Measurements from ENCODE around the gene CHST14. TPM values are rescaled to one million over a fixed set of nuclear protein-coding genes. Genes with fewer than 3 reads are reported as not detected.
A peak's percentile ranks its signal among the peaks of the same experiment; 100 is the strongest.
"Not testable (repeated sequence)": the region's sequence is repeated elsewhere in the genome, so short reads cannot be mapped to it uniquely, and the experiment has no call there.

Gene CHST14
- total RNA-seq, 3 donors from 2014 or later: 6.2 to 7.1 (median 7.0) TPM

GRCh38 chr15:40450047-40450446 lies 20.7 kb upstream of the CHST14 start:
- Mint-ChIP-seq H3K4me3 (no peak overlapping the region), H3K4me1 (ENCODE audit: low read depth) (peaks cover 75% of the 10 kb centered on the region), H3K27me3 (ENCODE audit: low read depth) (no peaks in the 10 kb centered on the region), H3K9me3 (no peaks in the 10 kb centered on the region), H3K36me3 (ENCODE audit: insufficient read depth) (peaks cover 3% of the 10 kb centered on the region)
- DNase-seq (no peak), ATAC-seq (no peak)

GRCh38 chr15:40451527-40452158 lies 19.1 kb upstream of the CHST14 start:
- no peak for ATAC-seq

GRCh38 chr15:40452296-40453090 lies 18.3 kb upstream of the CHST14 start:
- ATAC-seq (peak; percentile 20 to 42), DNase-seq (no peak)
- peak overlapping the region; percentile 19 for H3K4me3 Mint-ChIP-seq
- H3K4me1 Mint-ChIP-seq (ENCODE audit: low read depth): peaks cover 88% of the 10 kb centered on the region
- H3K9me3 Mint-ChIP-seq: no peaks in the 10 kb centered on the region
- H3K36me3 Mint-ChIP-seq (ENCODE audit: insufficient read depth): peaks cover 3% of the 10 kb centered on the region
- no peaks in the 10 kb centered on the region for H3K27me3 Mint-ChIP-seq (ENCODE audit: low read depth)

More at GRCh38 chr15:40451527-40452158, 19.1 kb upstream of the CHST14 start:
- DNase-seq: no peak
- no peaks in the 10 kb centered on the region for H3K9me3 Mint-ChIP-seq
- no peaks in the 10 kb centered on the region for H3K27me3 Mint-ChIP-seq (ENCODE audit: low read depth)
- peaks cover 3% of the 10 kb centered on the region for H3K36me3 Mint-ChIP-seq (ENCODE audit: insufficient read depth)
- H3K4me3 Mint-ChIP-seq: no peak overlapping the region
- peaks cover 83% of the 10 kb centered on the region for H3K4me1 Mint-ChIP-seq (ENCODE audit: low read depth)

- H3K36me3 Mint-ChIP-seq (ENCODE audit: insufficient read depth); H3K27me3 Mint-ChIP-seq (ENCODE audit: low read depth); DNase-seq; H3K9me3 Mint-ChIP-seq: not testable (repeated sequence)
- peak overlapping the region; percentile 61 for H3K4me3 Mint-ChIP-seq
- ATAC-seq: peak; percentile 44 to 45
- H3K4me1 Mint-ChIP-seq (ENCODE audit: low read depth): peaks cover 86% of the 10 kb centered on the region
Measured at GRCh38 chr15:40453941-40454340, 16.8 kb upstream of the CHST14 start.

GRCh38 chr15:40454904-40455391 lies 15.8 kb upstream of the CHST14 start:
- Mint-ChIP-seq H3K27me3 (ENCODE audit: low read depth) (no peaks in the 10 kb centered on the region), H3K9me3 (no peaks in the 10 kb centered on the region), H3K4me1 (ENCODE audit: low read depth) (peaks cover 78% of the 10 kb centered on the region), H3K4me3 (peak overlapping the region; percentile 54), H3K36me3 (ENCODE audit: insufficient read depth) (no peaks in the 10 kb centered on the region)
- ATAC-seq: peak; percentile 36 to 54
- DNase-seq: no peak

- no peaks in the 10 kb centered on the region for H3K27me3 Mint-ChIP-seq (ENCODE audit: low read depth)
- no peak overlapping the region for H3K4me3 Mint-ChIP-seq
- peaks cover 67% of the 10 kb centered on the region for H3K4me1 Mint-ChIP-seq (ENCODE audit: low read depth)
- no peaks in the 10 kb centered on the region for H3K9me3 Mint-ChIP-seq
- DNase-seq: no peak
- no peaks in the 10 kb centered on the region for H3K36me3 Mint-ChIP-seq (ENCODE audit: insufficient read depth)
- ATAC-seq: no peak
Measured at GRCh38 chr15:40456299-40456712, 14.5 kb upstream of the CHST14 start.

GRCh38 chr15:40456738-40457137 lies 14.0 kb upstream of the CHST14 start:
- Mint-ChIP-seq H3K4me3 (peak overlapping the region; percentile 4), H3K36me3 (ENCODE audit: insufficient read depth) (no peaks in the 10 kb centered on the region), H3K27me3 (ENCODE audit: low read depth) (no peaks in the 10 kb centered on the region), H3K9me3 (no peaks in the 10 kb centered on the region), H3K4me1 (ENCODE audit: low read depth) (peaks cover 63% of the 10 kb centered on the region)
- no peak for DNase-seq
- ATAC-seq: no peak

- peaks cover 2% of the 10 kb centered on the region for H3K36me3 Mint-ChIP-seq (ENCODE audit: insufficient read depth)
- no peaks in the 10 kb centered on the region for H3K9me3 Mint-ChIP-seq
- no peak overlapping the region for H3K4me3 Mint-ChIP-seq
- no peaks in the 10 kb centered on the region for H3K27me3 Mint-ChIP-seq (ENCODE audit: low read depth)
- DNase-seq (no peak), ATAC-seq (no peak)
- H3K4me1 Mint-ChIP-seq (ENCODE audit: low read depth): peaks cover 43% of the 10 kb centered on the region
Measured at GRCh38 chr15:40458495-40459371, 12.1 kb upstream of the CHST14 start.

GRCh38 chr15:40459391-40460015 lies 11.3 kb upstream of the CHST14 start:
- Mint-ChIP-seq H3K4me1 (ENCODE audit: low read depth) (peaks cover 35% of the 10 kb centered on the region), H3K27me3 (ENCODE audit: low read depth) (no peaks in the 10 kb centered on the region), H3K4me3 (no peak overlapping the region), H3K9me3 (no peaks in the 10 kb centered on the region), H3K36me3 (ENCODE audit: insufficient read depth) (peaks cover 7% of the 10 kb centered on the region)
- DNase-seq (no peak), ATAC-seq (no peak)

- H3K4me3 Mint-ChIP-seq: no peak overlapping the region
- no peaks in the 10 kb centered on the region for H3K27me3 Mint-ChIP-seq (ENCODE audit: low read depth)
- no peaks in the 10 kb centered on the region for H3K9me3 Mint-ChIP-seq
- H3K4me1 Mint-ChIP-seq (ENCODE audit: low read depth): peaks cover 29% of the 10 kb centered on the region
- H3K36me3 Mint-ChIP-seq (ENCODE audit: insufficient read depth): peaks cover 9% of the 10 kb centered on the region
- no peak for ATAC-seq
- no peak for DNase-seq
Measured at GRCh38 chr15:40460404-40460803, 10.4 kb upstream of the CHST14 start.

- DNase-seq (no peak), ATAC-seq (no peak)
- no peaks in the 10 kb centered on the region for H3K27me3 Mint-ChIP-seq (ENCODE audit: low read depth)
- H3K9me3 Mint-ChIP-seq: no peaks in the 10 kb centered on the region
- H3K36me3 Mint-ChIP-seq (ENCODE audit: insufficient read depth): peaks cover 15% of the 10 kb centered on the region
- no peak overlapping the region for H3K4me3 Mint-ChIP-seq
- peaks cover 19% of the 10 kb centered on the region for H3K4me1 Mint-ChIP-seq (ENCODE audit: low read depth)
Measured at GRCh38 chr15:40461958-40462357, 8.8 kb upstream of the CHST14 start.

- Mint-ChIP-seq H3K4me1 (ENCODE audit: low read depth) (peaks cover 10% of the 10 kb centered on the region), H3K9me3 (no peaks in the 10 kb centered on the region), H3K36me3 (ENCODE audit: insufficient read depth) (peaks cover 15% of the 10 kb centered on the region), H3K4me3 (no peak overlapping the region), H3K27me3 (ENCODE audit: low read depth) (no peaks in the 10 kb centered on the region)
- ATAC-seq (no peak), DNase-seq (no peak)
Measured at GRCh38 chr15:40463279-40463678, 7.5 kb upstream of the CHST14 start.

GRCh38 chr15:40463886-40464545 lies 6.8 kb upstream of the CHST14 start:
- ATAC-seq (no peak), DNase-seq (no peak)
- H3K27me3 Mint-ChIP-seq (ENCODE audit: low read depth): no peaks in the 10 kb centered on the region
- peaks cover 10% of the 10 kb centered on the region for H3K4me1 Mint-ChIP-seq (ENCODE audit: low read depth)
- H3K36me3 Mint-ChIP-seq (ENCODE audit: insufficient read depth): peaks cover 15% of the 10 kb centered on the region
- no peak overlapping the region for H3K4me3 Mint-ChIP-seq
- no peaks in the 10 kb centered on the region for H3K9me3 Mint-ChIP-seq
